Heart left ventricle (tissue), 16 donors: ENCODE data around the gene PPM1D. TPM values are rescaled to one million over a fixed set of nuclear protein-coding genes. Genes with fewer than 3 reads are reported as not detected.

ENCODE experiments used
- ATAC-seq, 4 donors: fragments of 200-7000 bp; cut with Tn5 transposase; one replicate each; pipeline ENCODE4 v1.9.1; 2020 to 2022; ENCODE audit warnings: moderate library complexity in 4 of 4, mild to moderate bottlenecking in 3 of 4, moderate number of reproducible peaks in 1 of 4
- DNase-seq, 5 donors: peaks; one replicate each; pipeline ENCODE4 v3.0.0-alpha.2; 2020
- H3K27ac ChIP-seq, 12 donors: fragments of 200-600 bp; sonication (generic) in 4 of 12; one replicate each; pipeline versions ENCODE4 v1.5.0 to v1.8.0; 2016 to 2022; ENCODE audit warnings: mild to moderate bottlenecking in 2 of 12
- H3K27me3 ChIP-seq, 9 donors: fragments of 200-600 bp; sonication (generic) in 2 of 9; one replicate each; pipeline versions ENCODE4 v1.5.1 to v1.8.0; 2016 to 2022; ENCODE audit warnings: mild to moderate bottlenecking in 3 of 9
- H3K36me3 ChIP-seq, 9 donors: fragments of 200-600 bp; sonication (generic) in 2 of 9; one replicate each; pipeline versions ENCODE4 v1.5.0 to v1.8.0; 2018 to 2022; ENCODE audit warnings: mild to moderate bottlenecking in 2 of 9
- H3K4me1 ChIP-seq, 12 donors: fragments of 200-600 bp; sonication (generic) in 4 of 12; one replicate each; pipeline versions ENCODE4 v1.5.0 to v1.8.0; 2016 to 2022; ENCODE audit warnings: mild to moderate bottlenecking in 3 of 12
- H3K4me3 ChIP-seq, 12 donors: fragments of 200-600 bp; sonication (generic) in 4 of 12; one replicate each; pipeline versions ENCODE4 v1.5.0 to v1.8.0; 2017 to 2022; ENCODE audit warnings: mild to moderate bottlenecking in 9 of 12, moderate library complexity in 4 of 12
- H3K9me3 ChIP-seq, 12 donors: fragments of 200-600 bp; sonication (generic) in 4 of 12; one replicate each; pipeline versions ENCODE4 v1.5.0 to v1.8.0; 2016 to 2022; ENCODE audit warnings: mild to moderate bottlenecking in 1 of 12
- POLR2A ChIP-seq, 2 donors: fragments of 450-650 bp; IDR thresholded peaks; one replicate each; pipeline ENCODE4 v1.6.1; 2017; ENCODE audit warnings: antibody characterized with exemption in 2 of 2, mild to moderate bottlenecking in 2 of 2, moderate library complexity in 2 of 2
- WGBS, 4 donors: extraction: QIAGEN DNeasy Blood & Tissue Kit in 2 of 4; methylation state at CpG; one replicate each; pipeline versions ENCODE4 v1.1.5 to v1.1.7; 2013 to 2018; 5-methylcytosine and 5-hydroxymethylcytosine counted together
- intact Hi-C, 10 donors: fragments of 100-400 bp; cut with DNase I; formaldehyde crosslinking; loops; one replicate each; pipeline versions ENCODE4 v1.11.1 to v1.14.2; 2022
- polyA plus RNA-seq, 2 donors: library from polyadenylated mRNA; stranded (reverse); fragments of 200-250 nt; gene quantifications; one replicate each; pipeline ENCODE4 v1.2.3, GENCODE V29; 2013
- total RNA-seq, 9 donors: library from RNA; depleted of rRNA in 2 of 9; stranded (reverse); fragments of >200 nt in 2 of 9; fragmentation: NEBNext Ultra II Directional in 3 of 9; extraction: Animal tissue kit (Norgen Biotek cat#: 25700) in 3 of 9; gene quantifications; one replicate each; pipeline versions ENCODE4 v1.1.0 to v1.2.4, GENCODE V29; 2016 to 2023
- TF ChIP-seq, protein P1 (sequence below), 12 donors: fragments of 200-600 bp; sonication (generic) in 4 of 12; IDR thresholded peaks; one replicate each; pipeline versions ENCODE4 v1.5.0 to v1.8.0; 2018 to 2022; ENCODE audit warnings: antibody characterized with exemption in 12 of 12, mild to moderate bottlenecking in 5 of 12
- donor health status: ischemic (EF 13 %, LVEDD 7.1; RV severe dilation, severe dysfunction).
- donor health status: healthy with polysubstance abuse.
- donor health status: DM: no; HTN: yes; CAD: no.
- donor health status: DM: no; HTN: no; CAD: no.
- donor health status: ischemic (EF 25% LVEDD 6.9; RV normal size, moderate dysfunction).
- donor health status: ischemic (EF 25% LVEDD 5.7; RV mildly dilated, moderate dysfunction).
- donor health status: healthy.
- donor health status: DM: yes; HTN: yes; CAD: no.
- donor health status: ischemic (EF 35%, LVEDD 5.7; RV mildly dilated, moderate dysfunction).
- donor health status: nonischemic (EF 11% LVEDD 7.7; RV severe dilation, severe dysfunction).
- donor health status: DM: yes; HTN: yes; CAD: no.
- donor health status: PGD.
- donor health status: ischemic (EF 29% LVEDD 5.4; RV normal size, mild dysfunction).
- donor health status: nonischemic (EF 23%, LVEDD 6.1; RV moderate dilation, normal function).

PPM1D gene
- total and polyA plus RNA-seq, 11 donors = 1.9 to 11.4 (median 7.4) TPM

DNA sequence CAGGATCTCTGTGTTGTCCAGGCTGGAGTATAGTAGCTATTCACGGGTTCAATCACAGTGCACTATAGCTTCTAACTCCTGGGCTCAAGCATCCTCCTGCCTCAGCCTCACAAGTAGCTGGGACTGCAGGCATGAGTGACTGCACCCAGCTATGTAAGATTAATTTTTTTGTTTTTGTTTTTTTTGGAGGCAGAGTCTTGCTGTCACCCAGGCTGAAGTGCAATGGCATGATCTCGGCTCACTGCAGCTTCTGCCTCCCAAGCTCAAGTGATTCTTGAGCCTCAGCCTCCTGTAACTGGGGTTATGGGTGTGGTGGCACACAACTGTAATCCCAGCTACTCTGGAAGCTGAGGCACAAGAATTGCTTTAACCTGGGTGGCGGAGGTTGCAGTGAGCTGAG lies 15.8 kb downstream of the PPM1D start:
- Histone ChIP-seq H3K4me3 (no peak overlapping the region), H3K27me3 (no peaks in the 10 kb centered on the region), H3K9me3 (no peaks in the 10 kb centered on the region), H3K27ac (no peak overlapping the region), H3K4me1 (peaks cover 0 to 34% (median 13%) of the 10 kb centered on the region in 12 donors), H3K36me3 (peaks cover 0 to 17% (median 0%) of the 10 kb centered on the region in 9 donors)
- ATAC-seq (no peak), DNase-seq (no peak)
- intact Hi-C loops = no loop called here
- TF ChIP-seq, protein P1, sequence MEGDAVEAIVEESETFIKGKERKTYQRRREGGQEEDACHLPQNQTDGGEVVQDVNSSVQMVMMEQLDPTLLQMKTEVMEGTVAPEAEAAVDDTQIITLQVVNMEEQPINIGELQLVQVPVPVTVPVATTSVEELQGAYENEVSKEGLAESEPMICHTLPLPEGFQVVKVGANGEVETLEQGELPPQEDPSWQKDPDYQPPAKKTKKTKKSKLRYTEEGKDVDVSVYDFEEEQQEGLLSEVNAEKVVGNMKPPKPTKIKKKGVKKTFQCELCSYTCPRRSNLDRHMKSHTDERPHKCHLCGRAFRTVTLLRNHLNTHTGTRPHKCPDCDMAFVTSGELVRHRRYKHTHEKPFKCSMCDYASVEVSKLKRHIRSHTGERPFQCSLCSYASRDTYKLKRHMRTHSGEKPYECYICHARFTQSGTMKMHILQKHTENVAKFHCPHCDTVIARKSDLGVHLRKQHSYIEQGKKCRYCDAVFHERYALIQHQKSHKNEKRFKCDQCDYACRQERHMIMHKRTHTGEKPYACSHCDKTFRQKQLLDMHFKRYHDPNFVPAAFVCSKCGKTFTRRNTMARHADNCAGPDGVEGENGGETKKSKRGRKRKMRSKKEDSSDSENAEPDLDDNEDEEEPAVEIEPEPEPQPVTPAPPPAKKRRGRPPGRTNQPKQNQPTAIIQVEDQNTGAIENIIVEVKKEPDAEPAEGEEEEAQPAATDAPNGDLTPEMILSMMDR (IDR thresholded peaks at IDR 0.05) = no peak
- no peak for TF ChIP-seq POLR2A (IDR thresholded peaks at IDR 0.05)
- WGBS, 4 donors = 86 to 94% (median 91%) methylated on average over 3 of the region's 3 CpGs

GRCh38 chr17:60618080-60618479 lies 18.1 kb downstream of the PPM1D start:
- WGBS, 4 donors = 95 to 96% (median 96%) methylated on average over 3 of the region's 3 CpGs
- H3K4me1 ChIP-seq = peaks cover 0 to 23% (median 7%) of the 10 kb centered on the region in 12 donors

DNA sequence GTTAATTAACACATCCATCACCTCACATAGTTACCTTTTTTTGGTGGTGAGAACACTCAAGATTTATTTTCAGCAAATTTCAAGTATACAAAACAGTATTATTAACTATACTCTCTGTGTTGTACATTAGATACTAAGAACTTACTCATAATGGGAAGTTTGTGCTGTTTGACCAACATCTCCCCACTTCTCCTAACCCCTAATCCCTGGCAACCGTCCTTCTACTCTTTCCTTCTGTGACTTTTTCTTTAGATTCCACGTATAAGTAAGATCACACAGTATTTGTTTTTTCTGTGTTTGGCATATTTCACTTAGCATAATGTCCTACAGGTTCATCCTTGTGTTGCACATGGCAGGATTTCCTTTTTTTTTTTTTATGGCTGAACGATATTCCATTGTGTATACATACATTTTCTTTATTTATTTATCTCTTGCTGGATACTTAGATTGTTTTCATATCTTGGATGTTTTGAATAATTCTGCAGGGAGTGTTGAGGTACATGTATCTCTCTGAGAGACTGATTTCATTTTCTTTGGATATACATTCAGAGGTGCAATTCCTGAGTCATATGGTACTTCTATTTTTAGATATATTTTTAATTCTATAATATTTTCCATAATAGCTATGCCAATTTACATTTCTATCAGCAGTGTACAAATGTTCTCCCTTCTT lies 19.0 kb downstream of the PPM1D start:
- Histone ChIP-seq H3K4me1 (peaks cover 0 to 23% (median 7%) of the 10 kb centered on the region in 12 donors), H3K9me3 (no peaks in the 10 kb centered on the region), H3K36me3 (peaks cover 0 to 19% (median 0%) of the 10 kb centered on the region in 9 donors), H3K27me3 (no peaks in the 10 kb centered on the region), H3K27ac (no peak overlapping the region), H3K4me3 (no peak overlapping the region)
- 48 to 56% (median 50%) methylated on average over 3 of the region's 3 CpGs for WGBS, 4 donors
- intact Hi-C loops = no loop called here
- TF ChIP-seq, protein P1 (IDR thresholded peaks at IDR 0.05) = no peak
- no peak for TF ChIP-seq POLR2A (IDR thresholded peaks at IDR 0.05)
- ATAC-seq (no peak), DNase-seq (no peak)

More at GRCh38 chr17:60618080-60618479, 18.1 kb downstream of the PPM1D start:
- TF ChIP-seq, protein P1 (IDR thresholded peaks at IDR 0.05) = no peak
- no peak for TF ChIP-seq POLR2A (IDR thresholded peaks at IDR 0.05)
- ATAC-seq (no peak), DNase-seq (no peak)
- peaks cover 0 to 17% (median 0%) of the 10 kb centered on the region in 9 donors for H3K36me3 ChIP-seq
- intact Hi-C loops = no loop called here
- no peaks in the 10 kb centered on the region for H3K27me3 ChIP-seq
- H3K27ac ChIP-seq = no peak overlapping the region
- no peaks in the 10 kb centered on the region for H3K9me3 ChIP-seq
- H3K4me3 ChIP-seq = no peak overlapping the region

DNA sequence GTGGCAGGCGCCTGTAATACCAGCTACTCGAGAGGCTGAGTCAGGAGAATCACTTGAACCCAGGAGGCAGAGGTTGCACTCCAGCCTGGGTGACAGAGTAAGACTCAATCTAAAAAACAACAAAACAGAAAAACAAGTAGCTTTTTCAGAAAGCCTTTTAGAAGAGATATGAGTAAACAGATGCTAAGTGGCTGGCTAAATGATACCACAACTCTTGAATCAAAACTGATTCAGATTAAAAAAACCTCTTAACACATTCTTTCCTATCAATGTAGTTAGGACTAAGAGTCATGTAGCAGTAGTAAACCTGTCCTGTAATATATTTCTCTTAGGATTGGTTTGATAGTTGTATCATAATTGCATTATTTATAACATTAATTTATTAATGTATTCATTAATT lies 23.0 kb downstream of the PPM1D start:
- Histone ChIP-seq H3K36me3 (peaks cover 0 to 36% (median 23%) of the 10 kb centered on the region in 9 donors), H3K27me3 (no peaks in the 10 kb centered on the region), H3K4me3 (no peak overlapping the region), H3K9me3 (no peaks in the 10 kb centered on the region), H3K27ac (no peak overlapping the region), H3K4me1 (peaks cover 0 to 14% (median 7%) of the 10 kb centered on the region in 12 donors)
- TF ChIP-seq POLR2A (IDR thresholded peaks at IDR 0.05) = no peak
- TF ChIP-seq, protein P1 (IDR thresholded peaks at IDR 0.05) = no peak
- no peak for ATAC-seq
- DNase-seq = no peak
- WGBS, 4 donors = 95 to 98% (median 96%) methylated on average over 2 of the region's 2 CpGs
- intact Hi-C loops = no loop called here
